Hepatocyte (in vitro differentiated cells): ENCODE results near the gene SOX6. TPM values are rescaled to one million over a fixed set of nuclear protein-coding genes. Genes with fewer than 3 reads are reported as not detected.

ENCODE experiments used
- DNase-seq: peaks from one replicate; pipeline ENCODE4 v3.0.0-alpha.2; 2016; ENCODE audit warnings: low spot score
- H2AFZ ChIP-seq: fragments of 200-600 bp; sonication (generic); 2 replicates; pipeline ENCODE4 v1.6.0; 2016; ENCODE audit warnings: antibody characterized with exemption, mild to moderate bottlenecking
- H3K27ac ChIP-seq: fragments of 200-600 bp; sonication (generic); 2 replicates; pipeline ENCODE4 v1.5.1; 2016; ENCODE audit warnings: mild to moderate bottlenecking
- H3K27me3 ChIP-seq: fragments of 200-600 bp; sonication (generic); 2 replicates; pipeline ENCODE4 v1.6.1; 2016
- H3K36me3 ChIP-seq: fragments of 200-600 bp; sonication (generic); replicated peaks from 2 replicates; pipeline ENCODE4 v1.5.1; 2016; ENCODE audit warnings: low read depth; ENCODE audit not compliant: insufficient read depth
- H3K4me1 ChIP-seq: fragments of 200-600 bp; sonication (generic); 2 replicates; pipeline ENCODE4 v1.5.1; 2016; ENCODE audit warnings: mild to moderate bottlenecking, moderate library complexity; ENCODE audit not compliant: insufficient read depth
- H3K4me2 ChIP-seq: fragments of 200-600 bp; sonication (generic); 2 replicates; pipeline ENCODE4 v1.6.0; 2016
- H3K4me3 ChIP-seq: fragments of 200-600 bp; sonication (generic); 2 replicates; pipeline ENCODE4 v1.5.1; 2016; ENCODE audit warnings: mild to moderate bottlenecking
- H3K79me2 ChIP-seq: fragments of 200-600 bp; sonication (generic); 2 replicates; pipeline ENCODE4 v1.6.0; 2017; ENCODE audit warnings: mild to moderate bottlenecking
- H3K9me2 ChIP-seq: fragments of 200-600 bp; sonication (generic); replicated peaks from 2 replicates; pipeline ENCODE4 v1.6.0; 2017; ENCODE audit warnings: mild to moderate bottlenecking; ENCODE audit not compliant: insufficient read depth
- H3K9me3 ChIP-seq: fragments of 200-600 bp; sonication (generic); 2 replicates; pipeline ENCODE4 v1.5.1; 2016; ENCODE audit warnings: low read depth, mild to moderate bottlenecking
- H4K20me1 ChIP-seq: fragments of 200-600 bp; sonication (generic); 2 replicates; pipeline ENCODE4 v1.6.0; 2016; ENCODE audit warnings: mild to moderate bottlenecking; ENCODE audit not compliant: insufficient read depth, poor library complexity, severe bottlenecking
- CTCF ChIP-seq: fragments of 200-600 bp; sonication (generic); IDR thresholded peaks from 2 replicates; pipeline ENCODE4 v1.5.1; 2016; ENCODE audit warnings: antibody characterized with exemption, mild to moderate bottlenecking; ENCODE audit not compliant: poor library complexity
- EZH2 ChIP-seq: fragments of 200-600 bp; sonication (generic); IDR thresholded peaks from 2 replicates; pipeline ENCODE4 v1.6.1; 2016; ENCODE audit warnings: antibody characterized with exemption, mild to moderate bottlenecking, borderline replicate concordance
- EZH2phosphoT487 ChIP-seq: fragments of 200-600 bp; sonication (generic); IDR thresholded peaks from one replicate; pipeline ENCODE4 v1.6.1; 2018; ENCODE audit warnings: antibody characterized with exemption, mild to moderate bottlenecking, low read depth, moderate library complexity; ENCODE audit not compliant: unreplicated experiment, severe bottlenecking
- WGBS: methylation state at CpG from one replicate; pipeline ENCODE4 v1.1.6; 2016; ENCODE audit warnings: low lambda C conversion rate; ENCODE audit errors: missing lambda C conversion rate; 5-methylcytosine and 5-hydroxymethylcytosine counted together
- polyA plus RNA-seq: library from polyadenylated mRNA; unstranded; fragments of >200 nt; fragmentation: Nextera tagmentation; extraction: Ambion mirVana; gene quantifications from 2 replicates; pipeline ENCODE4 v1.2.1, GENCODE V29; 2016
- total RNA-seq: library from RNA; depleted of rRNA; stranded (reverse); fragments of >200 nt; gene quantifications from 2 replicates; pipeline ENCODE4 v1.2.3, GENCODE V29; 2014

SOX6 gene
- total and polyA plus RNA-seq, 2 experiments from 2014 or later = 23.2 to 75.7 TPM

GRCh38 chr11:16292167-16292859 is 64.0 kb downstream of the SOX6 start:
- WGBS = 62% methylated on average over 8 of the region's 8 CpGs
- Histone ChIP-seq H3K36me3 (no peaks in the 10 kb centered on the region), H3K4me3 (no peak overlapping the region), H2AFZ (no peak overlapping the region), H3K27me3 (no peaks in the 10 kb centered on the region), H3K4me1 (no peaks in the 10 kb centered on the region), H3K9me3 (no peaks in the 10 kb centered on the region), H3K79me2 (peaks cover 12% of the 10 kb centered on the region), H3K4me2 (peak overlapping the region; percentile 41), H4K20me1 (no peaks in the 10 kb centered on the region), H3K27ac (no peak overlapping the region), H3K9me2 (no peaks in the 10 kb centered on the region)
- no peak for DNase-seq
- no peak for TF ChIP-seq EZH2
- TF ChIP-seq CTCF = no peak
- TF ChIP-seq EZH2phosphoT487 = no peak

GRCh38 chr11:16291729-16292128 is 64.6 kb downstream of the SOX6 start:
- H3K4me1 ChIP-seq = no peaks in the 10 kb centered on the region
- H3K27ac ChIP-seq = no peak overlapping the region
- no peaks in the 10 kb centered on the region for H3K9me3 ChIP-seq
- H3K4me3 ChIP-seq = no peak overlapping the region
- no peaks in the 10 kb centered on the region for H3K9me2 ChIP-seq
- no peaks in the 10 kb centered on the region for H4K20me1 ChIP-seq
- WGBS = 69% methylated on average over 1 of the region's 1 CpG
- peaks cover 12% of the 10 kb centered on the region for H3K79me2 ChIP-seq
- H3K4me2 ChIP-seq = no peak overlapping the region
- H2AFZ ChIP-seq = no peak overlapping the region
- no peaks in the 10 kb centered on the region for H3K36me3 ChIP-seq
- TF ChIP-seq EZH2phosphoT487 = no peak
- TF ChIP-seq CTCF = no peak
- TF ChIP-seq EZH2 = no peak
- H3K27me3 ChIP-seq = no peaks in the 10 kb centered on the region
- no peak for DNase-seq

GRCh38 chr11:16289541-16289940 is 66.8 kb downstream of the SOX6 start:
- Histone ChIP-seq H3K27ac (no peak overlapping the region), H3K9me2 (no peaks in the 10 kb centered on the region), H3K9me3 (no peaks in the 10 kb centered on the region), H3K36me3 (no peaks in the 10 kb centered on the region), H3K4me1 (no peaks in the 10 kb centered on the region), H3K79me2 (peaks cover 12% of the 10 kb centered on the region), H3K27me3 (no peaks in the 10 kb centered on the region), H4K20me1 (no peaks in the 10 kb centered on the region), H2AFZ (no peak overlapping the region), H3K4me2 (no peak overlapping the region), H3K4me3 (no peak overlapping the region)
- no peak for DNase-seq
- TF ChIP-seq CTCF (no peak), EZH2phosphoT487 (no peak), EZH2 (no peak)
- 93% methylated on average over 3 of the region's 3 CpGs for WGBS
